Stimulated activated naive CD4-positive, alpha-beta T cell treated with Interleukin-2 at 50 U/mL for 16 hours (primary cell): ENCODE results near the gene BCAT1.

Source experiments
- DNase-seq: peaks from one replicate; lab custom pipeline; 2025; lab: John Stamatoyannopoulos, UW

The BCAT1 gene

DNA sequence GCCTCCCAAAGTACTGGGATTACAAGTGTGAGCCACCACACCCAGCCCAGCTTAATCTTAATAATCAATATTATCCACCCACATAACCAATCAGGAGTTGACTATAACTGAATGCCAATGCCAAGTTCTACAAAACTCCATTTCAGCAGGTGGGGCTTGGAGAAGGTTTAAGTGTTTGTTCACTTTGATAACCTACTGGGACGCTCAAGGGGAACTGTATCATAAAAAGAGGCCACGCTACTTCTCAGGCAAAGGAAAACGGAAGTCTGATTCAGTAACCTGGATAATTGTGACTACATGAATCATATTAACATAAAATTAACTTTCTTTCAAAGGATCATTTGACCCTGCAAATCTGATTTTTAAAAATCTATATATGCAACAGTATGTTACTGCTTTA, 179.2 kb downstream of the BCAT1 start:
- no peak for DNase-seq

GRCh38 chr12:24768415-24768814, 180.5 kb downstream of the BCAT1 start:
- DNase-seq, result no peak

GRCh38 chr12:24767016-24767415, 181.9 kb downstream of the BCAT1 start:
- no peak for DNase-seq

GRCh38 chr12:24764712-24765111, 184.2 kb downstream of the BCAT1 start:
- DNase-seq, result no peak

- no peak for DNase-seq
Observed at GRCh38 chr12:24760606-24761378, 188.1 kb downstream of the BCAT1 start.

- DNase-seq, result no peak
Observed at GRCh38 chr12:24760162-24760561, 188.7 kb downstream of the BCAT1 start.
